Measurements from ENCODE around the gene SOX8. TPM values are rescaled to one million over a fixed set of nuclear protein-coding genes. Genes with fewer than 3 reads are reported as not detected.

SOX8 gene
- total RNA-seq, 4 donors from 2014 or later, result 0.15 to 0.78 (median 0.27) TPM; not detected in 1

DNA sequence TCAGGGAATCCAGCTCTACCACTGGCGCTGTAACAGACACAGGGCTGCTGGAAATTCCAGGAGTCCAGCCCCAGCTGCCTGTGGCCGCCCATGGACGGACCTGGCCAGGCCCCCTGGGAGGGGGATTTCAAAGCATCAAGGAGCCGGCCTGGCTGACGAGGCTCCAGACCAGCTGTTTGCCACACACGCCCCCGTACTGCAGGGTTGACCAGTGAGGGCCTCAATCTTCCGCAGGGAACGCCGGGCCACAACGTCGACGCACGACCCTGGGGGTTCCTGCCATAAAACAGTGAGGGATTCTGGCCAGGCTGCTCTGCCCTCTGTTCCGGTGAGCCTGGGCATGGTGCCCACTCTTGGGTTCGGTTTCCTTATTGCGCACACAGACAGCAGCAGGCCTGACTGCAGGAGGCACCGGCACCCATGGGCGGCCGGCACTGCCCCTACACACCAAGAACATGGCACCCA is 14.5 kb upstream of the SOX8 start:
- no peak for DNase-seq
- H3K36me3 ChIP-seq, result no peaks in the 10 kb centered on the region
- H3K27me3 ChIP-seq, result no peaks in the 10 kb centered on the region
- H3K4me3 ChIP-seq (replicated peaks in 1 of 3), result no peak overlapping the region
- peaks cover 26 to 31% of the 10 kb centered on the region in 2 donors for H3K4me1 ChIP-seq
- intact Hi-C loops (cut with DNase I), result no loop called here
- WGBS, 2 donors, result 96 to 100% methylated on average over 5 to 10 of the region's 20 CpGs
- TF ChIP-seq, protein P1, sequence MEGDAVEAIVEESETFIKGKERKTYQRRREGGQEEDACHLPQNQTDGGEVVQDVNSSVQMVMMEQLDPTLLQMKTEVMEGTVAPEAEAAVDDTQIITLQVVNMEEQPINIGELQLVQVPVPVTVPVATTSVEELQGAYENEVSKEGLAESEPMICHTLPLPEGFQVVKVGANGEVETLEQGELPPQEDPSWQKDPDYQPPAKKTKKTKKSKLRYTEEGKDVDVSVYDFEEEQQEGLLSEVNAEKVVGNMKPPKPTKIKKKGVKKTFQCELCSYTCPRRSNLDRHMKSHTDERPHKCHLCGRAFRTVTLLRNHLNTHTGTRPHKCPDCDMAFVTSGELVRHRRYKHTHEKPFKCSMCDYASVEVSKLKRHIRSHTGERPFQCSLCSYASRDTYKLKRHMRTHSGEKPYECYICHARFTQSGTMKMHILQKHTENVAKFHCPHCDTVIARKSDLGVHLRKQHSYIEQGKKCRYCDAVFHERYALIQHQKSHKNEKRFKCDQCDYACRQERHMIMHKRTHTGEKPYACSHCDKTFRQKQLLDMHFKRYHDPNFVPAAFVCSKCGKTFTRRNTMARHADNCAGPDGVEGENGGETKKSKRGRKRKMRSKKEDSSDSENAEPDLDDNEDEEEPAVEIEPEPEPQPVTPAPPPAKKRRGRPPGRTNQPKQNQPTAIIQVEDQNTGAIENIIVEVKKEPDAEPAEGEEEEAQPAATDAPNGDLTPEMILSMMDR (IDR thresholded peaks at IDR 0.05), result no peak
- no peak for TF ChIP-seq POLR2A (IDR thresholded peaks at IDR 0.05)
- H3K27ac ChIP-seq, result no peak overlapping the region
- H3K9me3 ChIP-seq, result no peaks in the 10 kb centered on the region

DNA sequence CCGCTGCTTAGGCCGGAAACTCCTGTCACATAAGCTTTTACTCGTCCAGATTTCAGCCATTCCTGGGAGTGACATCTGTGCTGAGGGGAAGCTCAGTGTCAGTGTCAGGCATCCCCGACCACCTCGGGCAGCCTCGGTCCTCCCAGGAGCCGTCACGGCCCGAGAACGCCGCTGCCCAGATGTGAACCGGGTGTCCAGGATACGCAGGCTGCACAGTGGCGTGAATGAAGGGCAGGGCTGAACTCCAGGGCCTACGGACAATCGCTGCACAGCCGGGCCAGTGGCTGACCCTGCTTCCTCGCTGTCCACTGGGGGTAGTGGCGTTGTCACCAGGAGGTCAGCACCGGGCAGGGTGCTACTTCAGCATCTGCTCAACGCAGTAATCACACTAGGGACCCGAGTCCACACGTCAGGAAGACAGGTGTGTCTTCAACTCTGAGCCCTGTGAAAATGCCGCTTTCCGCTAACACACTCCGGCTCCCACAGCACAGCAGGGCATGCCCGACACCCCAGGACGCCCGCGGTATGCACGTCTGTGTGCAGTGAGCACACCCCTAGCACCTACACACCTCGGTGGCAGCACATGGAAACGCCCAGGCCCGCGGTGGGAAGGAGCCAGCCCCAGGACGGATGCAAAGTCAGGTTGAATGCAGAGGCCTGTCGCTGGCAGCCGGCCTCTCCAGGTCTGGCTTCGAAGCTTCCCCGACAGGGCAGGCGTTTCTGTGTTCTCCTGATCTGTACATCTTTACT is 13.8 kb upstream of the SOX8 start:
- DNase-seq, result no peak
- Histone ChIP-seq H3K36me3 (no peaks in the 10 kb centered on the region), H3K4me1 (peaks cover 26 to 31% of the 10 kb centered on the region in 2 donors), H3K27ac (no peak overlapping the region), H3K9me3 (no peaks in the 10 kb centered on the region), H3K27me3 (no peaks in the 10 kb centered on the region), H3K4me3 (replicated peaks in 1 of 3) (no peak overlapping the region)
- TF ChIP-seq, protein P1 (IDR thresholded peaks at IDR 0.05), result no peak
- TF ChIP-seq POLR2A (IDR thresholded peaks at IDR 0.05), result no peak
- 95 to 97% methylated on average over 24 to 35 of the region's 41 CpGs for WGBS, 2 donors
- intact Hi-C loops (cut with DNase I), result no loop called here

DNA sequence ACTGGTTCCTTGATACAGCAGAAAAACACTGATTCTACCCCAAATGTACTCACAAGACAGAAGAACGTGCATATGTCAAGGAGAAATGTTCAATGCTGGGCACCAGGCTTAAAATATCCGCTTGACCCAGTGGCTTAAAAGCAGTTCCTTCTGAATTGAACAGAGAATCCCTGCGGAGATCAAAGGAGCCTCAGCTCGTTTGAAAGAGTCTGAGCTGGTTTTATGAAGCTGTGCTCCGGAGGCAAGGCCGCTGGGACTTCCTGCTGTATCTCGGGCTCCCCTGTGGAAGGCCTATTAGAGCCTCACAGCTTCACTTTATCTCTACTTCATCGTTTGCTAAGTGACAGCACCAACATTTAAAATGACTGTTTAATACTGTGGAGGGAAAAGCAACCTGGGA is 12.9 kb upstream of the SOX8 start:
- intact Hi-C loops (cut with DNase I), result no loop called here
- Histone ChIP-seq H3K36me3 (no peaks in the 10 kb centered on the region), H3K4me3 (replicated peaks in 1 of 3) (no peak overlapping the region), H3K9me3 (no peaks in the 10 kb centered on the region), H3K27me3 (no peaks in the 10 kb centered on the region), H3K4me1 (peaks cover 22 to 23% of the 10 kb centered on the region in 2 donors), H3K27ac (no peak overlapping the region)
- 86 to 88% methylated on average over 8 of the region's 8 CpGs for WGBS, 2 donors
- TF ChIP-seq, protein P1 (IDR thresholded peaks at IDR 0.05), result no peak
- TF ChIP-seq POLR2A (IDR thresholded peaks at IDR 0.05), result no peak
- DNase-seq, result no peak

DNA sequence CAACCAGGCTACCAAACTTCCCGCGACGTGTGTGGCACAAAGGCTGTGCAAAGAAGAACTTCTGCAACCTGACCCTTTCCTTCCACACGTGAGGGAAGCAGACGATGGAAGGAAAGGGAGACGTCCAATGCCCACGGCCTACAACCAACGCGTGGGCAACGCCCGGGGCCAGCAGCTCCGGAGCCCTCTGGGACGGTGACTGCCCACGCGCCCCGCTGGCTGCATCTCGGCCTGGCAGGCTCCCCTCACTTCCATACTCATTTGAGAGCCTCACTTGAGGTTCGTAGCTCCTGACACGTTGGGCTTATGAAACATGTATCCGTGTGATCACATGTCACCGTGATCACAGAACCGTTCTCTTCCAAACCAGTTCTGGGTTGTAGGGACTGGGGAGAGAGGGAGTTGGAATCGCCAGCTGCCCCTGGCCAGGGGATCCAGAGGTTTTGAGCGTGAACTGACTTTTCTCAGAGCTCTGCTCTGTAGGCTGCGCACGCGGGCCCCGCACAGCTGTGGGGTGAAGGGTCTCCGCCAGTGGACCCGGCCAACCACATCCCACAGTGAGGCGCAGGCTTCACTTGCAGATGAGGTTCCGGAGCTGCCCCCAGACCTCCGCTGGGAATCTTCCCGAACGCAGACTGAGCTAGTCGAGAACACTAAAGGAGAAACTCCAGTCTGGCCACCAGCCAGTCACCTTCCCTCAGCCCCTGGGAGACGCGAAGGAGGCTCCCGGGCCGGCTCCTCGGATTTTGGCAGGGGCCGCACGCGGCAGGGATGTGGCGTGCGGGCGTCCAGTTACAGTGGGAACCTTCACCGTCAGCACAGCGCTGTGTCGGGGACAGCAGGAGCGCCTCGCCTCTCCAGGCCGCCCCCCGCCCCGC is 11.8 kb upstream of the SOX8 start:
- 58 to 61% methylated on average over 27 to 36 of the region's 55 CpGs for WGBS, 2 donors
- Histone ChIP-seq H3K27ac (peak overlapping the region in 2 of 3 donors; percentile 51 to 71), H3K9me3 (no peaks in the 10 kb centered on the region), H3K27me3 (no peaks in the 10 kb centered on the region), H3K4me3 (replicated peaks in 1 of 3) (peak overlapping the region; percentile 67 to 93 (median 83)), H3K36me3 (no peaks in the 10 kb centered on the region), H3K4me1 (peaks cover 19 to 25% of the 10 kb centered on the region in 2 donors)
- peak; percentile 46 to 48 for DNase-seq
- intact Hi-C loops (cut with DNase I), result no loop called here
- TF ChIP-seq POLR2A (IDR thresholded peaks at IDR 0.05), result no peak
- TF ChIP-seq, protein P1 (IDR thresholded peaks at IDR 0.05), result no peak
